HG03571 (cell line): ENCODE measurements around the gene TLDC2.

Experiments
- ATAC-seq: cut with Tn5 transposase; IDR thresholded peaks from one replicate; pipeline ENCODE4 v1.9.1; 2021; ENCODE audit not compliant: unreplicated experiment

The TLDC2 gene

DNA sequence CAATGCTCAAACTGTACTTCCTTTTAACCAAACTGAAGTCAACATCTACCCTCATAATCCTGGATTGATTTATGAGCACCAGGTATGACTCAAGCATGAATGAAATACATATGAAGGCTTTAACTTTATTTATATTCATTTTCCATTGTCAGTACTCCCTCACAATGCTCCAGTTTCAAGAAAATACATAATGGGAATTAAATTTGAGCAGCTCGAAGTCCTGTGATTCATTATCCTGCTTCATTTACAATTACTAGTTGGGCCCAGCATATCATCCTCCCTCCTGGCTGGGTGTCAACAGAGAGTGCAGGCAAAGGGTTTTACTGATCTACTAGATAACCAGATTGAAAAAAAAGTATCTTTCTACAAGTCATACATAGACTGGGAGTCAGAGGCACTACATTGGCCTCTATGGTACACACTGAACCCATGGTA lies 65.5 kb downstream of the TLDC2 start:
- no peak for ATAC-seq
